Trophoblast cell (in vitro differentiated cells and primary cell): ENCODE measurements around the gene RP9.
A peak's percentile ranks its signal among the peaks of the same experiment; 100 is the strongest.

ENCODE experiments used
- DNase-seq, 2 donors: peaks; one replicate each; pipeline ENCODE4 v3.0.0-alpha.2; 2016
- H2AFZ ChIP-seq: 2 replicates; pipeline ENCODE4 v1.6.1; 2013; ENCODE audit warnings: low read length, moderate library complexity, mild to moderate bottlenecking; ENCODE audit not compliant: insufficient read depth, poor library complexity
- H2AK5ac ChIP-seq: 2 replicates; pipeline ENCODE4 v1.6.1; 2013; ENCODE audit warnings: mild to moderate bottlenecking, low read length
- H2BK120ac ChIP-seq: 2 replicates; pipeline ENCODE4 v1.6.1; 2013; ENCODE audit warnings: low read length, mild to moderate bottlenecking, moderate library complexity; ENCODE audit not compliant: insufficient read depth, poor library complexity
- H2BK12ac ChIP-seq: 2 replicates; pipeline ENCODE4 v1.6.1; 2013; ENCODE audit warnings: mild to moderate bottlenecking, low read length, moderate library complexity
- H2BK5ac ChIP-seq: 2 replicates; pipeline ENCODE4 v1.6.1; 2013; ENCODE audit warnings: low read length, low read depth, moderate library complexity, mild to moderate bottlenecking; ENCODE audit not compliant: poor library complexity
- H3K14ac ChIP-seq: 2 replicates; pipeline ENCODE4 v1.6.1; 2013; ENCODE audit warnings: mild to moderate bottlenecking, low read length
- H3K18ac ChIP-seq: 2 replicates; pipeline ENCODE4 v1.6.1; 2013; ENCODE audit warnings: mild to moderate bottlenecking, low read length
- H3K23ac ChIP-seq: 2 replicates; pipeline ENCODE4 v1.6.1; 2013; ENCODE audit warnings: low read length
- H3K27ac ChIP-seq: 2 replicates; pipeline ENCODE4 v1.5.1; 2013; ENCODE audit warnings: low read depth, mild to moderate bottlenecking, inconsistent platforms, low read length, moderate library complexity
- H3K27me3 ChIP-seq: 2 replicates; pipeline ENCODE4 v1.6.1; 2013; ENCODE audit warnings: inconsistent platforms, mild to moderate bottlenecking, low read length, moderate library complexity; ENCODE audit not compliant: insufficient read depth
- H3K36me3 ChIP-seq, 2 experiments: 1 replicate in 1 of 2; 2 replicates in 1 of 2; pipeline ENCODE4 v1.6.1; 2013; ENCODE audit warnings: low read length in 2 of 2, mild to moderate bottlenecking in 2 of 2, moderate library complexity in 1 of 2; ENCODE audit not compliant: insufficient read depth in 2 of 2, control insufficient read depth in 1 of 2
- H3K4ac ChIP-seq: 2 replicates; pipeline ENCODE4 v1.6.1; 2013; ENCODE audit warnings: low read depth, mild to moderate bottlenecking, low read length, moderate library complexity
- H3K4me1 ChIP-seq, 2 experiments: 1 replicate in 1 of 2; 2 replicates in 1 of 2; pipeline ENCODE4 v1.6.1; 2013; ENCODE audit warnings: low read length in 2 of 2, mild to moderate bottlenecking in 2 of 2, moderate library complexity in 1 of 2; ENCODE audit not compliant: insufficient read depth in 2 of 2, control insufficient read depth in 1 of 2
- H3K4me2 ChIP-seq: 2 replicates; pipeline ENCODE4 v1.6.1; 2013; ENCODE audit warnings: inconsistent platforms, mild to moderate bottlenecking, low read length, moderate library complexity
- H3K4me3 ChIP-seq: 2 replicates; pipeline ENCODE4 v1.5.1; 2013; ENCODE audit warnings: mild to moderate bottlenecking, low read depth, low read length, inconsistent platforms
- H3K79me1 ChIP-seq: one replicate; pipeline ENCODE4 v1.6.1; 2013; ENCODE audit warnings: low read length
- H3K79me2 ChIP-seq: 2 replicates; pipeline ENCODE4 v1.6.1; 2013; ENCODE audit warnings: low read length, mild to moderate bottlenecking; ENCODE audit not compliant: control insufficient read depth, insufficient read depth, poor library complexity
- H3K9ac ChIP-seq: 2 replicates; pipeline ENCODE4 v1.6.1; 2013; ENCODE audit warnings: mild to moderate bottlenecking, low read length
- H3K9me3 ChIP-seq: 2 replicates; pipeline ENCODE4 v1.6.1; 2013; ENCODE audit warnings: low read depth, mild to moderate bottlenecking, control low read depth, inconsistent platforms, low read length; ENCODE audit not compliant: insufficient read depth
- H4K12ac ChIP-seq: 2 replicates; pipeline ENCODE4 v1.6.1; 2013; ENCODE audit warnings: low read depth, mild to moderate bottlenecking, low read length, moderate library complexity
- H4K8ac ChIP-seq: 2 replicates; pipeline ENCODE4 v1.6.1; 2013; ENCODE audit warnings: low read depth, mild to moderate bottlenecking, low read length, moderate library complexity
- H4K91ac ChIP-seq: one replicate; pipeline ENCODE4 v1.6.1; 2013; ENCODE audit warnings: low read depth, mild to moderate bottlenecking, low read length, moderate library complexity
- WGBS: extraction: QIAGEN DNeasy Blood & Tissue Kit; methylation state at CpG from one replicate; pipeline ENCODE4 v1.1.7; 2013; ENCODE audit warnings: missing lambda C conversion rate; ENCODE audit not compliant: insufficient read length, insufficient coverage; ENCODE audit errors: extremely low coverage; 5-methylcytosine and 5-hydroxymethylcytosine counted together

RP9 gene

DNA sequence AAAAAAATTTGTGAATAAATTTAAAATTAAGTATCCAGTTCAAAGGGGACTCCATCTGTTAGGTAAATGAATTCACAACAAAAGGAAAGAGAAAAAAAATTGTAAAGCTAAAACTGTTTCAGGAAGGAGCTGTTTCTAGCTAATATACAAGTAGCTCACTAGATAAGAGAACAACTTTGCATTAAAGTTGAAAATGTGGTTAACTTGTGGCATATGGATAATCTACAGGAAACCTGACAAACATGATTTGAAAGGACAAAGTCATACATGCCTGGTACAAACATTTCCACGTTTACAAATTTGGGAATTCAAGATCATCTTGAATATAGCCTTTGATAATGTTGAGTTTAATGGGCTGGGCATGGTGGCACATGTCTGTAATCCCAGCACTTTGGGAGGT lies 55.5 kb downstream of the RP9 start:
- H3K9me3 ChIP-seq: no peaks in the 10 kb centered on the region
- H3K4me3 ChIP-seq: no peak overlapping the region
- WGBS: no CpG with 5 or more reads among the region's 1 CpG
- no peak overlapping the region for H2AFZ ChIP-seq
- no peak overlapping the region for H3K4ac ChIP-seq
- no peak overlapping the region for H2AK5ac ChIP-seq
- H3K79me2 ChIP-seq: no peaks in the 10 kb centered on the region
- no peaks in the 10 kb centered on the region for H3K27me3 ChIP-seq
- no peak overlapping the region for H4K91ac ChIP-seq
- H3K4me1 ChIP-seq: no peaks in the 10 kb centered on the region
- no peak overlapping the region for H3K9ac ChIP-seq
- no peak overlapping the region for H2BK5ac ChIP-seq
- H4K12ac ChIP-seq: no peak overlapping the region
- no peak for DNase-seq
- peaks cover 0 to 2% of the 10 kb centered on the region in 2 experiments for H3K36me3 ChIP-seq
- no peak overlapping the region for H4K8ac ChIP-seq
- no peaks in the 10 kb centered on the region for H3K79me1 ChIP-seq
- H2BK12ac ChIP-seq: no peak overlapping the region
- H3K27ac ChIP-seq: no peak overlapping the region
- no peak overlapping the region for H3K23ac ChIP-seq
- H2BK120ac ChIP-seq: no peak overlapping the region
- no peak overlapping the region for H3K14ac ChIP-seq
- no peak overlapping the region for H3K4me2 ChIP-seq
- H3K18ac ChIP-seq: no peak overlapping the region

DNA sequence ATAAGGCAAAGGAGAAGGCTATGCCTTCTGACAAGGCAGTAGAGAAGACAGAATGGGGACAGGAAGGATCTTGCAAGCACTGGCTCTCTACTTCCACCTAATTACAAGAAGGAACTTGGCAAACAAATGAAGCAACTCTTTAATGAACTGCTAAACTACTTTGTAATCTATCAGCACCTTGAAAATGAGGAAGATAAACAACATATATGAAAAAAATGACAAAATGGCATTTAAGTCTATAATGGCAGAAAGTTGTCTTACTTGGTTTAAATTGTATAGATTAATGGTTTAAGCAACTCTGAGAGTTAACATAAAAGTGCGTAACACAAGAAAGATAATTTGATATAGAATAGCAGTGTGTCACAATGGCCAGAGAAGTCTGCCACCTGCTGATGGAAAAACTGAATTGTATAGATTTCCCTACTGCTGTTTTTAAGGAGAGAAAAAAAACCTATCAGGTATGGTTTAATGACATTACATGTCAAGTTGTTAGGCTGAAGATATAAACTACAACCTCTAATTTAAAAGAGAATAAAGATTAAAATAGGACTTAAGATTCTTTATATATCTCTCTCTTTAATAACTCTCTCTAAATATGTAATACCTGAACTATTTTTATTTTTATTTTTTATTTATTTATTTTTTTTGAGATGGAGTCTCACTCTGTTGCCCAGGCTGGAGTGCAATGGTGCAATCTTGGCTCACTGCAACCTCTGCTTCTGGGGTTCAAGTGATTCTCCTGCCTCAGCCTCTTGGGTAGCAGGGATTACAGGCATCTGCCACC lies 58.5 kb downstream of the RP9 start:
- Histone ChIP-seq H2AK5ac (no peak overlapping the region), H2BK120ac (no peak overlapping the region), H3K9ac (no peak overlapping the region), H3K4me3 (no peak overlapping the region), H2BK12ac (no peak overlapping the region), H3K14ac (no peak overlapping the region), H3K27ac (no peak overlapping the region), H3K18ac (no peak overlapping the region), H3K79me1 (no peaks in the 10 kb centered on the region), H4K91ac (no peak overlapping the region), H2BK5ac (no peak overlapping the region), H3K36me3 (no peaks in the 10 kb centered on the region), H4K8ac (no peak overlapping the region), H3K9me3 (no peaks in the 10 kb centered on the region), H3K4me1 (no peaks in the 10 kb centered on the region), H4K12ac (no peak overlapping the region), H3K79me2 (no peaks in the 10 kb centered on the region), H3K23ac (no peak overlapping the region), H3K4ac (no peak overlapping the region), H2AFZ (no peak overlapping the region), H3K4me2 (no peak overlapping the region), H3K27me3 (no peaks in the 10 kb centered on the region)
- no CpG with 5 or more reads among the region's 1 CpG for WGBS
- peak; percentile 38 to 78 for DNase-seq

DNA sequence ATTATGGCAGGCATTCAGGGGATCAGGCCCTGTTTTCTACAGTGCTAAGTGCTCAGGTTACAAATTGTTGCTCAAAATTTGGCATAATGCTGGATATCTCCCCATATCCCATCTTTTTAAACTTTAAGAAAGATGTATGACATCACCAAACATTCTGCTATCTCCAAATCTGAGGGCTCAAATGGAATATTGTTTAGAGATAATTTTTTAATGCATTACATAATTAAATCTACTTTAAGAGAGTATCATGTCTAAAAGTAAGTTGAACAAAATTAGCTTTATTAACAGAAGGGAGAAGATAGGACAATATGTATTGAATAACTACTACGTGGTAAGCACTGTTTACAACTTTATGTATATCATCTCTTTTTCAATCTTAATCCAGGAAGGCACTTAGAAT lies 60.5 kb downstream of the RP9 start:
- no peak overlapping the region for H2AFZ ChIP-seq
- H3K36me3 ChIP-seq: no peaks in the 10 kb centered on the region
- no peak for DNase-seq
- H3K4ac ChIP-seq: no peak overlapping the region
- H2AK5ac ChIP-seq: no peak overlapping the region
- no peaks in the 10 kb centered on the region for H3K79me1 ChIP-seq
- H3K14ac ChIP-seq: no peak overlapping the region
- H4K12ac ChIP-seq: no peak overlapping the region
- H3K4me3 ChIP-seq: no peak overlapping the region
- no peak overlapping the region for H3K4me2 ChIP-seq
- no peaks in the 10 kb centered on the region for H3K79me2 ChIP-seq
- H2BK5ac ChIP-seq: no peak overlapping the region
- no peak overlapping the region for H4K8ac ChIP-seq
- no CpG with 5 or more reads among the region's 1 CpG for WGBS
- no peaks in the 10 kb centered on the region for H3K27me3 ChIP-seq
- no peaks in the 10 kb centered on the region for H3K4me1 ChIP-seq
- no peak overlapping the region for H2BK12ac ChIP-seq
- no peaks in the 10 kb centered on the region for H3K9me3 ChIP-seq
- no peak overlapping the region for H3K23ac ChIP-seq
- no peak overlapping the region for H3K18ac ChIP-seq
- H4K91ac ChIP-seq: no peak overlapping the region
- H2BK120ac ChIP-seq: no peak overlapping the region
- no peak overlapping the region for H3K9ac ChIP-seq
- H3K27ac ChIP-seq: no peak overlapping the region

DNA sequence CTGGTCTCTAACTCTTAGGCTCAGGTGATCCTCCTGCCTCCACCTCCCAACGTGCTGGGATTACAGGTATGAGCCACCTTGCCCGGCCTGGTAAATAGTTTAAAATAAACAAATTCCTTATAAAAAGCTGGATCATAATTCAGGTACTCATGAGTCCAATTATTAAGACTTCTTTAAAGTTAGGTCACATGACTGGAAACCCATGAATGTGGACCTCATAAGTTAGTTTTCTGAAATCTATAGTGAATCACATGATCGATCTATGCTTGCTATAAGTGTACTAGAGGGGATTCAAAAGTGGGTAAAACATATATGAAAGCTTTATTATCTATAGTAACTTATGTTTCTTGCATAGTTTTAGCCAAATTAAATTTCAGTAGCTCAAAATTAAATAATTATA lies 60.9 kb downstream of the RP9 start:
- no peaks in the 10 kb centered on the region for H3K79me1 ChIP-seq
- no peaks in the 10 kb centered on the region for H3K27me3 ChIP-seq
- H4K8ac ChIP-seq: no peak overlapping the region
- H2BK120ac ChIP-seq: no peak overlapping the region
- H3K27ac ChIP-seq: no peak overlapping the region
- H3K36me3 ChIP-seq: no peaks in the 10 kb centered on the region
- no peak overlapping the region for H3K23ac ChIP-seq
- no peak overlapping the region for H4K91ac ChIP-seq
- H4K12ac ChIP-seq: no peak overlapping the region
- no peaks in the 10 kb centered on the region for H3K4me1 ChIP-seq
- no peak overlapping the region for H3K4me2 ChIP-seq
- H3K18ac ChIP-seq: no peak overlapping the region
- H3K4ac ChIP-seq: no peak overlapping the region
- H3K14ac ChIP-seq: no peak overlapping the region
- H2AK5ac ChIP-seq: no peak overlapping the region
- H3K9me3 ChIP-seq: no peaks in the 10 kb centered on the region
- H3K9ac ChIP-seq: no peak overlapping the region
- no peak overlapping the region for H2BK5ac ChIP-seq
- no peak overlapping the region for H3K4me3 ChIP-seq
- H3K79me2 ChIP-seq: no peaks in the 10 kb centered on the region
- no peak overlapping the region for H2BK12ac ChIP-seq
- no peak for DNase-seq
- no peak overlapping the region for H2AFZ ChIP-seq
- WGBS: no CpG with 5 or more reads among the region's 3 CpGs
